MCF 10A (cell line): ENCODE data around the gene ZNF432. TPM values are rescaled to one million over a fixed set of nuclear protein-coding genes. Genes with fewer than 3 reads are reported as not detected.

Source experiments
- BruUV-seq: library from RNA; stranded (reverse); fragments of 400-500 nt; replicated peaks from 2 replicates; lab custom pipeline; 2021; lab: Mats Ljungman, UMichigan
- CTCF ChIA-PET: fragments of 300-600 bp; sonication (Branson Sonifier 250); formaldehyde crosslinking; extraction: SDS; loops from one replicate; lab custom pipeline; 2021; ENCODE audit warnings: antibody characterized with exemption, inconsistent platforms; lab: Yijun Ruan, JAX
- POLR2A ChIA-PET: fragments of 300-600, 350-650 bp; sonication (Branson Sonifier 250); formaldehyde crosslinking; extraction: SDS; loops from one replicate; lab custom pipeline; 2020; ENCODE audit warnings: antibody characterized with exemption, inconsistent platforms; lab: Yijun Ruan, JAX
- DNase-seq: peaks from one replicate; pipeline ENCODE4 v3.0.0-alpha.2; 2018; ENCODE audit not compliant: unreplicated experiment
- H3K27ac Mint-ChIP-seq: one replicate; pipeline ENCODE4 v1.8.0; 2022; ENCODE audit warnings: mild to moderate bottlenecking, low read depth, mixed read lengths; ENCODE audit not compliant: unreplicated experiment
- H3K27me3 Mint-ChIP-seq: one replicate; pipeline ENCODE4 v1.8.0; 2022; ENCODE audit warnings: mixed read lengths; ENCODE audit not compliant: insufficient read depth, unreplicated experiment
- H3K36me3 Mint-ChIP-seq: one replicate; pipeline ENCODE4 v1.8.0; 2022; ENCODE audit warnings: mild to moderate bottlenecking, moderate library complexity, mixed read lengths; ENCODE audit not compliant: insufficient read depth, unreplicated experiment
- H3K4me1 Mint-ChIP-seq: one replicate; pipeline ENCODE4 v1.8.0; 2022; ENCODE audit warnings: mixed read lengths; ENCODE audit not compliant: insufficient read depth, unreplicated experiment
- H3K4me3 Mint-ChIP-seq: one replicate; pipeline ENCODE4 v1.8.0; 2022; ENCODE audit warnings: mild to moderate bottlenecking, moderate library complexity, mixed read lengths; ENCODE audit not compliant: unreplicated experiment
- H3K9me3 Mint-ChIP-seq: one replicate; pipeline ENCODE4 v1.8.0; 2022; ENCODE audit warnings: mixed read lengths; ENCODE audit not compliant: unreplicated experiment
- intact Hi-C: fragments of 100-400 bp; cut with micrococcal nuclease; formaldehyde crosslinking; loops from 2 replicates; pipeline ENCODE4 v1.14.1; 2022
- total RNA-seq: library from RNA; stranded (reverse); gene quantifications from 2 replicates; pipeline ENCODE4 v1.2.3, GENCODE V29; 2022
- TF ChIP-seq, protein P1 (sequence below): fragments of 200-600 bp; IDR thresholded peaks from one replicate; pipeline ENCODE4 v1.8.0; 2022; ENCODE audit warnings: antibody characterized with exemption, mild to moderate bottlenecking; ENCODE audit not compliant: unreplicated experiment

ZNF432 gene
- total RNA-seq, 1 experiment from 2014 or later = 17.2 TPM

DNA sequence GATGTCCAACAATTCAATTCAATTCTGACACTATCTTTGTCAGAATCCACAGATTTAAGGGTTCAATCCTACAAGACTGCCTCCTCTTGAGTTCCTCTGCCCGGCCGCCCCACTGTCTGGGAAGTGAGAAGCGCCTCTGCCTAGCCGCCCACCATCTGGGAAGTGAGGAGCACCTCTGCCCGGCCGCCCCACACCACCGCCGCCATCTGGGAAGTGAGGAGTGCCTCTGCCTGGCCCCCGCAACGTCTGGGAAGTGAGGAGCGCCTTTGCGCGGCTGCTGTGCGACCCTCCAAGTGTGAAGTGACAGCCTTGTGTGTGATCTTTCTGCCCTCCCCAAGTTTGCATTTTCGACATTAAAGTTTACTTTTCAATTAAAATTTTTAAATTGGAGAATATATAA, 26.4 kb downstream of the ZNF432 start:
- TF ChIP-seq, protein P1, sequence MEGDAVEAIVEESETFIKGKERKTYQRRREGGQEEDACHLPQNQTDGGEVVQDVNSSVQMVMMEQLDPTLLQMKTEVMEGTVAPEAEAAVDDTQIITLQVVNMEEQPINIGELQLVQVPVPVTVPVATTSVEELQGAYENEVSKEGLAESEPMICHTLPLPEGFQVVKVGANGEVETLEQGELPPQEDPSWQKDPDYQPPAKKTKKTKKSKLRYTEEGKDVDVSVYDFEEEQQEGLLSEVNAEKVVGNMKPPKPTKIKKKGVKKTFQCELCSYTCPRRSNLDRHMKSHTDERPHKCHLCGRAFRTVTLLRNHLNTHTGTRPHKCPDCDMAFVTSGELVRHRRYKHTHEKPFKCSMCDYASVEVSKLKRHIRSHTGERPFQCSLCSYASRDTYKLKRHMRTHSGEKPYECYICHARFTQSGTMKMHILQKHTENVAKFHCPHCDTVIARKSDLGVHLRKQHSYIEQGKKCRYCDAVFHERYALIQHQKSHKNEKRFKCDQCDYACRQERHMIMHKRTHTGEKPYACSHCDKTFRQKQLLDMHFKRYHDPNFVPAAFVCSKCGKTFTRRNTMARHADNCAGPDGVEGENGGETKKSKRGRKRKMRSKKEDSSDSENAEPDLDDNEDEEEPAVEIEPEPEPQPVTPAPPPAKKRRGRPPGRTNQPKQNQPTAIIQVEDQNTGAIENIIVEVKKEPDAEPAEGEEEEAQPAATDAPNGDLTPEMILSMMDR = no peak
- no peak overlapping the region for H3K4me3 Mint-ChIP-seq
- H3K36me3 Mint-ChIP-seq = peaks cover 97% of the 10 kb centered on the region
- ChIA-PET CTCF (interaction anchor here (0.6 kb wide), 1 partner anchor 201 kb away, joined by 4 read pairs; no protein-coding TSS in a partner anchor), POLR2A (no interaction called here)
- intact Hi-C loops = no loop called here
- H3K9me3 Mint-ChIP-seq = peaks cover 23% of the 10 kb centered on the region
- peaks cover 5% of the 10 kb centered on the region for H3K4me1 Mint-ChIP-seq
- no peak for DNase-seq
- H3K27me3 Mint-ChIP-seq = no peaks in the 10 kb centered on the region
- H3K27ac Mint-ChIP-seq = no peak overlapping the region
- BruUV-seq = no TSS peak

DNA sequence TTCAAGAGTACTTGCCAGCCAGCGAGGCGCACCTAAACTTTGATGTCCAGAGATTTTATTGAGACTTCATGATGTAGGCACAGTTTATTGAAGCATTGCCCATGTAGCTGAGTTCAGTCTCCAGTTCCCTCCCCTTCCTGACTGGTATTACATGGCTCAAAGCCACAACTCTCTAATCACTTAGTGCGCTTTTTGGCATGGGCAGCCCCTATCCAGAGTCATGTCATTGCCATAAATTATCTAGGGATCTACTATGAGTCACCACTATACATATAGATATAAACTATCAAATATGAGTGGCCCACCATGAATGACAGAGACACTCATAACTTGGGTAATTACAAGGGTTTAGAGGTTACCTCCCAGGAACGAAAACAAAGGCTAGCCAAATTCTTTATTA, 28.1 kb downstream of the ZNF432 start:
- POLR2A ChIA-PET = interaction anchor here (0.7 kb wide), 1 partner anchor 184 kb away, joined by 5 read pairs; no protein-coding TSS in a partner anchor
- no TSS peak for BruUV-seq
- CTCF ChIA-PET = interaction anchor here (0.6 to 0.7 kb wide), 2 partner anchors 12 to 675 kb away, joined by 3 to 5 read pairs; no protein-coding TSS in a partner anchor
- H3K9me3 Mint-ChIP-seq = peaks cover 24% of the 10 kb centered on the region
- H3K27ac Mint-ChIP-seq = no peak overlapping the region
- no peaks in the 10 kb centered on the region for H3K4me1 Mint-ChIP-seq
- H3K27me3 Mint-ChIP-seq = no peaks in the 10 kb centered on the region
- TF ChIP-seq, protein P1 = no peak
- intact Hi-C loops = no loop called here
- no peak for DNase-seq
- peaks cover 99% of the 10 kb centered on the region for H3K36me3 Mint-ChIP-seq
- no peak overlapping the region for H3K4me3 Mint-ChIP-seq

DNA sequence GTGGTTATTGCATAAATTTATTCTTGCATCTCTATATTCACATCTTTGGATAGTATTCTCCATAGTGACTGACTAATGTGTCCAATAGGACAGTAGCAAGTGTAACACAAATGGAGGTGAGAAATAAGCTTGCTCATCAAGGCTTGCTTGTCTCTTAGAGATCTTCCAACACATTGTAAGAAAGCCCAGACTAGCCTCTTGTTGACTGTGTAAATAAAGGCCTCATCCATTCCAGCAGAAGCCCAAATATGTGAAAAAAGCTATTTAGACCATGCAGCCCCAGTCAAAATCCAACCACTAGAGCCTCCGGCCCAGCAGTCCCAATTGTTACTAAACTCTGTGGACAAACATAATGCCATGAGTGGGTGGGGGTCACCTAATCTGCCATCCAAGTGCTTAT, 38.0 kb downstream of the ZNF432 start:
- H3K4me1 Mint-ChIP-seq = peaks cover 8% of the 10 kb centered on the region
- no peak for DNase-seq
- TF ChIP-seq, protein P1 = no peak
- CTCF ChIA-PET = interaction anchor here (0.6 kb wide), 1 partner anchor 754 kb away, joined by 3 read pairs; no protein-coding TSS in a partner anchor
- no peak overlapping the region for H3K4me3 Mint-ChIP-seq
- no peaks in the 10 kb centered on the region for H3K27me3 Mint-ChIP-seq
- peaks cover 12% of the 10 kb centered on the region for H3K9me3 Mint-ChIP-seq
- POLR2A ChIA-PET = no interaction called here
- BruUV-seq = no TSS peak
- intact Hi-C loops = no loop called here
- no peak overlapping the region for H3K27ac Mint-ChIP-seq
- peaks cover 29% of the 10 kb centered on the region for H3K36me3 Mint-ChIP-seq

DNA sequence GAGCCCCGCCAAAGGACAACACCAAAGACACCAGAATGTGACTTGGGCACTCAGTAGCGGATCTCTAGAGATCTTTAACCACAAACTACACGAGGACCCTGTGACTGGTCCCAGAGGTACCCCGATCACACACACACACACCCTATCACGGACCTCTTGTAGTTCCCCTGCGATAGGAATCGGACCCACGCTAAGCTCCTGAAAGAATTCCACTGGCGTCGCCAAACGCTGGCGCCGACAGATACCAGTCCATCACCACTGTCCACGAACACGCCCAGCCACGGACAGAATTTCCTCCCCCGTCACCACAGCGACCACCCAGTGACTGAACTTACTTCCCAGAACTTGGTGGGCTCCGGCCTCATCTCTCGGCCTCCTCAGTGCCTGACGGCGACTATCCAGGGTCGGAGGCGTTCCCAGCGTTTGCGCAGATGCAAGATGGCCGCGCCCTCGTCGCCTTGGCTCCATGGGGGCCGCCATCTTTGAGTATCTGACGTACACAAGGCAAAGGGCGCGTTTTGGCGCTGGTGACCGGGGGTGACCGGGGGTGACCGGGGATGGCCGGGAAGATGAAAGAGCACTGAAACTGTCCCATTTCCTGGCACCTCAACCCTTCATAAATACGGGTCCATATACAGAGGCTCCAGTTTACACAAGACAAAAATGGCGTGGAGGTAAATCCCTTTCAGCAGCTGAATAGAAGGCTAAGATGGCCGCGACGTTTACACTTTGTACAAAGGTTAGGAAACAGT, 40.7 kb downstream of the ZNF432 start, which contains the start of gene ZNF615:
ZNF615 (minus strand) TSS at position 406 of the 752 bp plus-strand sequence. CDS start 4,500 bp downstream, outside the sequence.
- peak within 1 kb of the TSS; percentile 99 for H3K4me3 Mint-ChIP-seq
- peaks cover 19% of the 10 kb centered on the region for H3K9me3 Mint-ChIP-seq
- ChIA-PET POLR2A (interaction anchor here (0.7 to 2.9 kb wide), 12 partner anchors 10 to 261 kb away, joined by 3 to 31 read pairs (median 3); partner anchors contain the start of genes PPP2R1A, ZNF350 and ZNF614), CTCF (interaction anchor here (0.5 kb wide), 2 partner anchors 85 to 1961 kb away, joined by 3 read pairs; no protein-coding TSS in a partner anchor)
- intact Hi-C loops = no loop called here
- TF ChIP-seq, protein P1 = no peak
- H3K4me1 Mint-ChIP-seq = peaks cover 8% of the 10 kb centered on the region
- H3K27me3 Mint-ChIP-seq = no peaks in the 10 kb centered on the region
- DNase-seq = peak; percentile 88
- H3K36me3 Mint-ChIP-seq = peaks cover 33% of the 10 kb centered on the region
- TSS peak; percentile 43 for BruUV-seq
- peak within 1 kb of the TSS; percentile 98 for H3K27ac Mint-ChIP-seq
